ENCODE results near the gene KISS1R. TPM values are rescaled to one million over a fixed set of nuclear protein-coding genes. Genes with fewer than 3 reads are reported as not detected.
"Not testable (repeated sequence)": the region's sequence is repeated elsewhere in the genome, so short reads cannot be mapped to it uniquely, and the experiment has no call there.

The KISS1R gene
- total RNA-seq, 2 experiments from 2014 or later, result 0.55 to 1.1 TPM

- no peak overlapping the region for H3K4me3 Mint-ChIP-seq
- CTCF ChIA-PET, result interaction anchor here (0.6 to 2.5 kb wide), 2 partner anchors 11 to 71 kb away, joined by 3 to 8 read pairs; no protein-coding TSS in a partner anchor
Measured at GRCh38 chr19:875265-875879, 41.8 kb upstream of the KISS1R start.

DNA sequence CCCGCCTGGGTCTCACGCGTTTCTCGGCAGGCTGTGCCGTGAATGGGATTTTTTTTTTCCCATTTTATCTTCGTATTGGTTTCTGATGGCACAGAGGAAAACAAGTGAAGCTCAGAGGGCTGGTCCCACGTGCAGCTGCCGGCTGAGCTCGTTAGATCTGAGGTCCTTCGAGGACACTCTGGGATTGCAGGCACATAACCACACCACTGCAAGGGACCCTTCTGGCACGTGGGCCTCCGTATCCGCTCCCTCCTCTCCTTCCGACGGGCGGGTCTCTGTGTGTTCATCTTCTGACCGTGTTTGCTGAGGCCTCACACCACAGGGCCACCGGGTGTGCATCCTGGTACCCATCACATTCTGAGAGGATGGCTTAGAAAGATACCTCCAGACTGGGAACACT is 41.0 kb upstream of the KISS1R start:
- H3K4me1 Mint-ChIP-seq (ENCODE audit: low read depth), result peaks cover 11% of the 10 kb centered on the region
- no peaks in the 10 kb centered on the region for H3K9me3 Mint-ChIP-seq (ENCODE audit: insufficient read depth)
- H3K36me3 Mint-ChIP-seq (ENCODE audit: low read depth), result peaks cover 17% of the 10 kb centered on the region
- DNase-seq, result no peak
- no peak overlapping the region for H3K27ac Mint-ChIP-seq
- ChIA-PET POLR2A (no interaction called here), CTCF (interaction anchor here (0.6 kb wide), 1 partner anchor 71 kb away, joined by 3 read pairs; no protein-coding TSS in a partner anchor)
- no peak overlapping the region for H3K4me3 Mint-ChIP-seq
- no peaks in the 10 kb centered on the region for H3K27me3 Mint-ChIP-seq (ENCODE audit: low read depth)
- ATAC-seq, result no peak

More at GRCh38 chr19:875265-875879, 41.8 kb upstream of the KISS1R start:
- POLR2A ChIA-PET, result no interaction called here
- Mint-ChIP-seq H3K27me3 (ENCODE audit: low read depth) (no peaks in the 10 kb centered on the region), H3K36me3 (ENCODE audit: low read depth) (peaks cover 18% of the 10 kb centered on the region), H3K4me1 (ENCODE audit: low read depth) (peaks cover 11% of the 10 kb centered on the region), H3K27ac (no peak overlapping the region), H3K9me3 (ENCODE audit: insufficient read depth) (no peaks in the 10 kb centered on the region)
- DNase-seq (no peak), ATAC-seq (no peak)

GRCh38 chr19:876780-877314 is 40.3 kb upstream of the KISS1R start:
- Mint-ChIP-seq H3K27ac (no peak overlapping the region), H3K4me1 (ENCODE audit: low read depth) (peaks cover 8% of the 10 kb centered on the region), H3K4me3 (no peak overlapping the region), H3K36me3 (ENCODE audit: low read depth) (peaks cover 21% of the 10 kb centered on the region), H3K9me3 (ENCODE audit: insufficient read depth) (no peaks in the 10 kb centered on the region), H3K27me3 (ENCODE audit: low read depth) (no peaks in the 10 kb centered on the region)
- POLR2A ChIA-PET, result interaction anchor here (1.1 kb wide), 1 partner anchor 91 kb away, joined by 4 read pairs; no protein-coding TSS in a partner anchor
- DNase-seq (no peak), ATAC-seq (no peak)
- CTCF ChIA-PET, result interaction anchor here (1.0 kb wide), 1 partner anchor 13 kb away, joined by 3 read pairs; no protein-coding TSS in a partner anchor

DNA sequence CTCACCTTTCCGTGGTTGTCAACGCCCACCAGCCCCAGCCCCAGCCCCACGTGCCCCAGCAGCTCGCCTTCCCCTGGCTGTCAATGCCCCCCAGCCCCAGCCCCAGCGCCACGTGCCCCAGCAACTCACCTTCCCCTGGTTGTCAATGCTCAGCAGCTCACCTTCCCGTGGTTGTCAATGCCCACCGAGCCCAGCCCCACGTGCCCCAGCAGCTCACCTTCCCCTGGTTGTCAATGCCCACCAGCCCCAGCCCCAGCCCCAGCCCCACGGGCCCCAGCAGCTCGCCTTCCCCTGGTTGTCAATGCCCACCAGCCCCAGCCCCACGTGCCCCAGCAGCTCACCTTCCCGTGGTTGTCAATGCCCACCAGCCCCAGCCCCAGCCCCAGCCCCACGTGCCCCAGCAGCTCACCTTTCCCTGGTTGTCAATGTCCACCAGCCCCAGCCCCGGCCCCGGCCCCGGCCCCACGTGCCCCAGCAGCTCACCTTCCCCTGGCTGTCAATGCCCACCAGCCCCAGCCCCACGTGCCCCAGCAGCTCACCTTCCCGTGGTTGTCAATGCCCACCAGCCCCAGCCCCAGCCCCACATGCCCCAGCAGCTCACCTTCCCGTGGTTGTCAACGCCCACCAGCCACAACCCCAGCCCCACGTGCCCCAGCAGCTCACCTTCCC is 39.0 kb upstream of the KISS1R start:
- H3K27me3 Mint-ChIP-seq (ENCODE audit: low read depth); H3K9me3 Mint-ChIP-seq (ENCODE audit: insufficient read depth); ATAC-seq; H3K4me3 Mint-ChIP-seq; H3K4me1 Mint-ChIP-seq (ENCODE audit: low read depth); DNase-seq; H3K27ac Mint-ChIP-seq: not testable (repeated sequence)
- peaks cover 20% of the 10 kb centered on the region for H3K36me3 Mint-ChIP-seq (ENCODE audit: low read depth)
- ChIA-PET CTCF (interaction anchor here (1.0 kb wide), 1 partner anchor 15 kb away, joined by 3 read pairs; no protein-coding TSS in a partner anchor), POLR2A (interaction anchor here (1.1 kb wide), 1 partner anchor 92 kb away, joined by 4 read pairs; no protein-coding TSS in a partner anchor)

DNA sequence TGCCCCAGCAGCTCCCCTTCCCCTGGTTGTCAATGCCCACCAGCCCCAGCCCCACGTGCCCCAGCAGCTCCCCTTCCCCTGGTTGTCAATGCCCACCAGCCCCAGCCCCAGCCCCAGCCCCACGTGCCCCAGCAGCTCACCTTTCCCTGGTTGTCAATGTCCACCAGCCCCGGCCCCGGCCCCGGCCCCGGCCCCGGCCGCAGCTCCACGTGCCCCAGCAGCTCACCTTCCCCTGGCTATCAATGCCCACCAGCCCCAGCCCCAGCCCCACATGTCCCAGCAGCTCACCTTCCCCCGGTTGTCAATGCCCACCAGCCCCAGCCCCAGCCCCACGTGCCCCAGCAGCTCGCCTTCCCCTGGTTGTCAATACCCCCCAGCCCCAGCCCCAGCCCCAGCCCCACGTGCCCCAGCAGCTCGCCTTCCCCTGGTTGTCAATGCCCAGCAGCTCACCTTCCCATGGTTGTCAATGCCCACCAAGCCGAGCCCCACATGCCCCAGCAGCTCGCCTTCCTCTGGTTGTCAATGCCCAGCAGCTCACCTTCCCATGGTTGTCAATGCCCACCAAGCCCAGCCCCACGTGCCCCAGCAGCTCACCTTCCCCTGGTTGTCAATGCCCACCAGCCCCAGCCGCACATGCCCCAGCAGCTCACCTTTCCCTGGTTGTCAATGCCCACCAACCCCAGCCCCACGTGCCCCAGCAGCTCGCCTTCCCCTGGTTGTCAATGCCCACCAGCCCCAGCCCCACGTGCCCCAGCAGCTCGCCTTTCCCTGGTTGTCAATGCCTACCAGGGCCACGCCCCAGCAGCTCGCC is 38.2 kb upstream of the KISS1R start:
- POLR2A ChIA-PET, result interaction anchor here (0.6 to 1.3 kb wide), 2 partner anchors 13 to 40 kb away, joined by 3 read pairs; no protein-coding TSS in a partner anchor
- not testable (repeated sequence) for DNase-seq; H3K4me1 Mint-ChIP-seq (ENCODE audit: low read depth); H3K9me3 Mint-ChIP-seq (ENCODE audit: insufficient read depth); H3K4me3 Mint-ChIP-seq; ATAC-seq; H3K27me3 Mint-ChIP-seq (ENCODE audit: low read depth)
- peak overlapping the region; percentile 5 for H3K27ac Mint-ChIP-seq
- CTCF ChIA-PET, result interaction anchor here (0.6 kb wide), 1 partner anchor 15 kb away, joined by 4 read pairs; no protein-coding TSS in a partner anchor
- H3K36me3 Mint-ChIP-seq (ENCODE audit: low read depth), result peaks cover 24% of the 10 kb centered on the region

GRCh38 chr19:879711-880438 is 37.3 kb upstream of the KISS1R start:
- no peaks in the 10 kb centered on the region for H3K9me3 Mint-ChIP-seq (ENCODE audit: insufficient read depth)
- ChIA-PET CTCF (no interaction called here), POLR2A (interaction anchor here (1.3 kb wide), 1 partner anchor 12 kb away, joined by 3 read pairs; no protein-coding TSS in a partner anchor)
- DNase-seq (no peak), ATAC-seq (no peak)
- no peaks in the 10 kb centered on the region for H3K27me3 Mint-ChIP-seq (ENCODE audit: low read depth)
- H3K4me1 Mint-ChIP-seq (ENCODE audit: low read depth), result no peaks in the 10 kb centered on the region
- H3K4me3 Mint-ChIP-seq, result no peak overlapping the region
- H3K27ac Mint-ChIP-seq, result peak overlapping the region; percentile 5
- peaks cover 24% of the 10 kb centered on the region for H3K36me3 Mint-ChIP-seq (ENCODE audit: low read depth)

GRCh38 chr19:881385-882071 is 35.6 kb upstream of the KISS1R start:
- H3K9me3 Mint-ChIP-seq (ENCODE audit: insufficient read depth), result no peaks in the 10 kb centered on the region
- POLR2A ChIA-PET, result interaction anchor here (0.6 to 1.5 kb wide), 2 partner anchors 12 to 255 kb away, joined by 3 to 5 read pairs; partner anchors contain the start of genes MED16 and RNU6-9
- H3K36me3 Mint-ChIP-seq (ENCODE audit: low read depth), result peaks cover 20% of the 10 kb centered on the region
- no peak overlapping the region for H3K4me3 Mint-ChIP-seq
- ATAC-seq (no peak), DNase-seq (no peak)
- H3K27me3 Mint-ChIP-seq (ENCODE audit: low read depth), result no peaks in the 10 kb centered on the region
- no peak overlapping the region for H3K27ac Mint-ChIP-seq
- peaks cover 2% of the 10 kb centered on the region for H3K4me1 Mint-ChIP-seq (ENCODE audit: low read depth)
- CTCF ChIA-PET, result interaction anchor here (1.2 kb wide), 1 partner anchor 18 kb away, joined by 4 read pairs; no protein-coding TSS in a partner anchor

- Mint-ChIP-seq H3K4me3 (no peak overlapping the region), H3K36me3 (ENCODE audit: low read depth) (peaks cover 23% of the 10 kb centered on the region), H3K4me1 (ENCODE audit: low read depth) (peaks cover 6% of the 10 kb centered on the region), H3K27me3 (ENCODE audit: low read depth) (no peaks in the 10 kb centered on the region), H3K9me3 (ENCODE audit: insufficient read depth) (no peaks in the 10 kb centered on the region), H3K27ac (no peak overlapping the region)
- ChIA-PET CTCF (interaction anchor here (1.2 kb wide), 1 partner anchor 19 kb away, joined by 4 read pairs; no protein-coding TSS in a partner anchor), POLR2A (interaction anchor here (1.5 to 1.7 kb wide), 2 partner anchors 10 to 24 kb away, joined by 5 to 6 read pairs; partner anchors contain the start of genes MED16 and RNU6-9)
- DNase-seq, result no peak
- no peak for ATAC-seq
Measured at GRCh38 chr19:882871-883497, 34.1 kb upstream of the KISS1R start.

GRCh38 chr19:883661-884211 is 33.4 kb upstream of the KISS1R start:
- peaks cover 10% of the 10 kb centered on the region for H3K4me1 Mint-ChIP-seq (ENCODE audit: low read depth)
- H3K4me3 Mint-ChIP-seq, result no peak overlapping the region
- CTCF ChIA-PET, result no interaction called here
- H3K36me3 Mint-ChIP-seq (ENCODE audit: low read depth), result peaks cover 23% of the 10 kb centered on the region
- H3K27ac Mint-ChIP-seq, result no peak overlapping the region
- ATAC-seq, result no peak
- no peaks in the 10 kb centered on the region for H3K9me3 Mint-ChIP-seq (ENCODE audit: insufficient read depth)
- POLR2A ChIA-PET, result interaction anchor here (1.7 kb wide), 1 partner anchor 23 kb away, joined by 6 read pairs; no protein-coding TSS in a partner anchor
- no peaks in the 10 kb centered on the region for H3K27me3 Mint-ChIP-seq (ENCODE audit: low read depth)
- DNase-seq, result no peak

Measured in activated CD8-positive, alpha-beta T cell treated with anti-CD3 and anti-CD28 coated beads, Interleukin-2, amount 10 ng/mL, durations not matched to agents 7 days and 5 days (primary cell).